Activated CD4-positive, CD25-positive, alpha-beta regulatory T cell treated with anti-CD3 and anti-CD28 coated beads, Interleukin-2, amount 50 U/mL, for 16 hours (primary cell): ENCODE results near the gene FGF21.
"Not testable (repeated sequence)": the region's sequence is repeated elsewhere in the genome, so short reads cannot be mapped to it uniquely, and the experiment has no call there.

Source experiments
- DNase-seq: peaks from one replicate; pipeline ENCODE4 v3.0.0-alpha.2; 2020; ENCODE audit warnings: low read depth, low spot score

FGF21 gene

GRCh38 chr19:48787331-48787730, 32.0 kb downstream of the FGF21 start:
- DNase-seq = not testable (repeated sequence)

GRCh38 chr19:48793271-48793670, 37.9 kb downstream of the FGF21 start:
- DNase-seq = no peak

GRCh38 chr19:48794291-48794690, 39.0 kb downstream of the FGF21 start:
- DNase-seq = no peak

- peak; percentile 72 for DNase-seq
Observed at GRCh38 chr19:48795055-48795684, 39.8 kb downstream of the FGF21 start.

- no peak for DNase-seq
Observed at GRCh38 chr19:48795685-48796070, 40.4 kb downstream of the FGF21 start.

GRCh38 chr19:48796298-48797083, 41.2 kb downstream of the FGF21 start:
- no peak for DNase-seq

- no peak for DNase-seq
Observed at GRCh38 chr19:48797103-48797502, 41.8 kb downstream of the FGF21 start.

GRCh38 chr19:48798937-48799336, 43.6 kb downstream of the FGF21 start:
- no peak for DNase-seq

GRCh38 chr19:48799358-48800300, 44.3 kb downstream of the FGF21 start:
- DNase-seq = no peak

GRCh38 chr19:48802623-48803022, 47.3 kb downstream of the FGF21 start:
- no peak for DNase-seq

- DNase-seq = no peak
Observed at GRCh38 chr19:48804496-48804895, 49.2 kb downstream of the FGF21 start.

- DNase-seq = no peak
Observed at GRCh38 chr19:48805452-48805851, 50.1 kb downstream of the FGF21 start.

GRCh38 chr19:48806518-48806817, 51.1 kb downstream of the FGF21 start:
- no peak for DNase-seq

GRCh38 chr19:48806818-48807589, 51.7 kb downstream of the FGF21 start:
- no peak for DNase-seq

- DNase-seq = no peak
Observed at GRCh38 chr19:48807590-48808308, 52.4 kb downstream of the FGF21 start.
